PFSK-1 (cell line): ENCODE results near the gene TTBK2.

ENCODE experiments used
- FOXP2 ChIP-seq: optimal IDR thresholded peaks from 2 replicates; pipeline ENCODE3; 2011; ENCODE audit warnings: borderline replicate concordance, control low read depth, inconsistent platforms; ENCODE audit not compliant: insufficient read depth; ENCODE audit errors: extremely low read length, extremely low read depth
- POLR2AphosphoS5 ChIP-seq: IDR thresholded peaks from 2 replicates; pipeline ENCODE4 v1.6.1; 2012; ENCODE audit warnings: low read depth, mild to moderate bottlenecking, control low read depth, low read length, moderate library complexity
- SIN3A ChIP-seq: IDR thresholded peaks from 2 replicates; pipeline ENCODE4 v1.6.1; 2012; ENCODE audit warnings: mild to moderate bottlenecking, low read length, moderate library complexity, borderline replicate concordance; ENCODE audit not compliant: insufficient read depth
- TAF1 ChIP-seq: IDR thresholded peaks from 2 replicates; pipeline ENCODE4 v1.6.1; 2012; ENCODE audit warnings: low read length, control low read depth, borderline replicate concordance; ENCODE audit not compliant: insufficient read depth
- TF ChIP-seq, protein P1 (sequence below), 2 experiments: IDR thresholded peaks; 2 replicates each; pipeline versions ENCODE4 v1.6.1 to v1.8.0; 2011 to 2012; ENCODE audit warnings: low read depth in 2 of 2, low read length in 2 of 2, control low read depth in 1 of 2, inconsistent platforms in 1 of 2, mild to moderate bottlenecking in 1 of 2, moderate library complexity in 1 of 2; ENCODE audit not compliant: insufficient read depth in 1 of 2

TTBK2 gene

DNA sequence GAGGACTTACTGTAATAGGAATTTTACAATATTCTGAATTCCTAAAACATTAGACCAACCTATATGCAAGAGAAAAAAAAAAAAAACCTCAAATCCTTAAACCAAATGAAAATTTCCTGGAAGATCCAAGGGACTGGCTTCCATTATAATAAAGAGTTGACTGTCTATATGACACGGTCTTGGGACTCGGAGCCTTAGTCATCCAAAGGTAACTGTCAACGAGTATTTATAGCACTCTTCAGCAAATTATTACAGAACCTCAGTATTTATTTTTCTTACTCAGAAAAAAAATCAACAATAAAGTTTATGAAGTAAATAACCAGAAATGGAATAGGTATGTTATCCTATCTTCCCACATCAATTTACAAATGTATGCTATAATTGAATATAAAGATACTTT is 66.0 kb downstream of the TTBK2 start:
- TF ChIP-seq, protein P1, sequence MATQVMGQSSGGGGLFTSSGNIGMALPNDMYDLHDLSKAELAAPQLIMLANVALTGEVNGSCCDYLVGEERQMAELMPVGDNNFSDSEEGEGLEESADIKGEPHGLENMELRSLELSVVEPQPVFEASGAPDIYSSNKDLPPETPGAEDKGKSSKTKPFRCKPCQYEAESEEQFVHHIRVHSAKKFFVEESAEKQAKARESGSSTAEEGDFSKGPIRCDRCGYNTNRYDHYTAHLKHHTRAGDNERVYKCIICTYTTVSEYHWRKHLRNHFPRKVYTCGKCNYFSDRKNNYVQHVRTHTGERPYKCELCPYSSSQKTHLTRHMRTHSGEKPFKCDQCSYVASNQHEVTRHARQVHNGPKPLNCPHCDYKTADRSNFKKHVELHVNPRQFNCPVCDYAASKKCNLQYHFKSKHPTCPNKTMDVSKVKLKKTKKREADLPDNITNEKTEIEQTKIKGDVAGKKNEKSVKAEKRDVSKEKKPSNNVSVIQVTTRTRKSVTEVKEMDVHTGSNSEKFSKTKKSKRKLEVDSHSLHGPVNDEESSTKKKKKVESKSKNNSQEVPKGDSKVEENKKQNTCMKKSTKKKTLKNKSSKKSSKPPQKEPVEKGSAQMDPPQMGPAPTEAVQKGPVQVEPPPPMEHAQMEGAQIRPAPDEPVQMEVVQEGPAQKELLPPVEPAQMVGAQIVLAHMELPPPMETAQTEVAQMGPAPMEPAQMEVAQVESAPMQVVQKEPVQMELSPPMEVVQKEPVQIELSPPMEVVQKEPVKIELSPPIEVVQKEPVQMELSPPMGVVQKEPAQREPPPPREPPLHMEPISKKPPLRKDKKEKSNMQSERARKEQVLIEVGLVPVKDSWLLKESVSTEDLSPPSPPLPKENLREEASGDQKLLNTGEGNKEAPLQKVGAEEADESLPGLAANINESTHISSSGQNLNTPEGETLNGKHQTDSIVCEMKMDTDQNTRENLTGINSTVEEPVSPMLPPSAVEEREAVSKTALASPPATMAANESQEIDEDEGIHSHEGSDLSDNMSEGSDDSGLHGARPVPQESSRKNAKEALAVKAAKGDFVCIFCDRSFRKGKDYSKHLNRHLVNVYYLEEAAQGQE (IDR thresholded peaks at IDR 0.05; ENCODE audit: insufficient read depth in 1 of 2, low read depth in 2 of 2, low read length in 2 of 2): no peak
- TF ChIP-seq TAF1 (no peak), POLR2AphosphoS5 (no peak), FOXP2 (no peak), SIN3A (no peak)

DNA sequence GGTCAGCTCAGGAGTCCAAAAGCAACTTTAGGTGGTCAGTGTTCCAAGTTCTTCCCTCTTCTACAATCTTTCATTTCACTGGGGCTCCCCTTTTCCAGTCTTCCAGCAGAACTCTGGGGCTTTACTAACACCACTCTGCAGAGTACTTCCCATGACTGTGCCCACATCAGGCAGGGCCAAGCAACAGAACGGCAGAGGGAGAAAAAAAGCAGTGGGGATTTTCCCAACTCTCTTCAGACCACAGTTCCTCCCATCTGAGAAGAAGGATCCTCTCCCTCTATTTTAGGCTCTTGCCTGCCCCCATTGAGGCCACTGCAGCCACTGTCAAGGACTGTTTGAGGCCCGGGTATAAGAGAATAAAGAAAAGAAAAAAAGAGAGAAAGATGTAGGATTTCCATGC is 70.7 kb downstream of the TTBK2 start:
- TF ChIP-seq FOXP2 (no peak), TAF1 (no peak), SIN3A (no peak), POLR2AphosphoS5 (no peak)
- TF ChIP-seq, protein P1 (IDR thresholded peaks at IDR 0.05; ENCODE audit: insufficient read depth in 1 of 2, low read depth in 2 of 2, low read length in 2 of 2): no peak

DNA sequence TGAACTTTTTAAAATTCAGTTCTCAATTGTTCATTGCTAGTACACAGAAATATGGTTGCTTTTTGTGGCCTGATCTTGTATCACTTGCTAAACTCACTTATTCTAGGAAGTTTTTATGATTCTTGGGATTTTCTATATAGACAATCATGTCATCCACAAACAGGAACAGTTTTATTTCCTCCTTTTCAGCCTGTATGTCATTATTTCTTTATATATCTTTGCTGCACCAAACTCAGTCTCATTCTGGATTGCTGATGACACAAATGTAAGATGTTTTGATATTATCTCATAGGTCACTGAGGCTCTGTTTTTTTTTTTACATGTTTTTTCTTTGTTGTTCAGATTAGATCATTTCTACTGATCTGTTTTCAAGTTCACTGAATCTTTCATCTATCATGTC is 71.7 kb downstream of the TTBK2 start:
- TF ChIP-seq, protein P1 (IDR thresholded peaks at IDR 0.05; ENCODE audit: insufficient read depth in 1 of 2, low read depth in 2 of 2, low read length in 2 of 2): no peak
- TF ChIP-seq SIN3A (no peak), FOXP2 (no peak)

DNA sequence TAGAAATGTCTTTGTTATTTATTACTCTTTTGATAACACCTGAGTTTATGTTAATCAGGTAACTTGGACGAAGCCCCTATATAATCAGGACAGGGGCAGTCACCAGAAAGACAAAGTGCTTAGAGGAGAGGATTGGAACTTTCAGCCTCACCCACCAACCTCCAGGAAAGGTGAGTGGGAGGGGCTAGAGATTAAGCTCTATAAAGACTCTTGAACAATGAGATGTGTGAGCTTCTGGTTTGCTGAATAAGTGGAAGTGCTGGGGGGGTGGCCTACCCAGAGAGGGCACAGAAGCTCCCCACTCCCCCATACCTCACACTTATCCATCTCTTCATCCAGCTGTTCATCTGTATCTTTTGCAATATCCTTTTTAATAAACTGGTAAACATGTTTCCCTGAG is 73.9 kb downstream of the TTBK2 start:
- TF ChIP-seq, protein P1 (IDR thresholded peaks at IDR 0.05; ENCODE audit: insufficient read depth in 1 of 2, low read depth in 2 of 2, low read length in 2 of 2): no peak
- TF ChIP-seq TAF1: no peak
- TF ChIP-seq SIN3A: no peak
- no peak for TF ChIP-seq FOXP2
- TF ChIP-seq POLR2AphosphoS5: no peak

DNA sequence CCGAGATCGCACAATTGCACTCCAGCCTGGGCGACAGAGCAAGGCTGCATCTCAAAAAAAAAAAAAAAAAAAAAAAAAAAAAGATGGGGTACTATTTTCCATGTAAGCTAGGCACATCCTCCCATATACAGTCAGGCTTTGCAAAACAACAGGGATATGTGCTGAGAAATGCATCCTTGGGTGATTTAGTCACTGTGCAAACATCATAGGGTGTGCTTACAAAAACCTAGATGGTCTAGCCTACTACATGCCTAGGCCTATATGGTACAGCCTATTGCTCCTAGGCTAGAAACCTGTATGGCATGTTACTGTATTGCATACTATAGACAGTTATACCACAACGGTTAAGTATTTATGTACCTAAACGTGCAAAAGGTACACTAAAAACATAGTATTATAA is 75.0 kb downstream of the TTBK2 start:
- TF ChIP-seq SIN3A (no peak), POLR2AphosphoS5 (no peak), TAF1 (no peak), FOXP2 (no peak)
- TF ChIP-seq, protein P1 (IDR thresholded peaks at IDR 0.05; ENCODE audit: insufficient read depth in 1 of 2, low read depth in 2 of 2, low read length in 2 of 2): no peak
